Subcutaneous abdominal adipose tissue (tissue), 5 donors: Measurements from ENCODE around the gene NARF.

Experiments
- H3K27ac ChIP-seq: one replicate; pipeline ENCODE4 v1.7.0; 2013; ENCODE audit warnings: low read depth, mild to moderate bottlenecking, inconsistent platforms, low read length, moderate library complexity
- H3K27me3 ChIP-seq, 5 donors: one replicate each; pipeline ENCODE4 v1.7.0; 2013; ENCODE audit warnings: low read length in 5 of 5, inconsistent platforms in 1 of 5; ENCODE audit not compliant: control insufficient read depth in 5 of 5, insufficient read depth in 4 of 5
- H3K36me3 ChIP-seq, 5 donors: one replicate each; pipeline ENCODE4 v1.7.0; 2013; ENCODE audit warnings: low read length in 5 of 5; ENCODE audit not compliant: control insufficient read depth in 5 of 5, insufficient read depth in 5 of 5
- H3K4me1 ChIP-seq, 5 donors: one replicate each; pipeline ENCODE4 v1.7.0; 2013; ENCODE audit warnings: low read length in 5 of 5, mild to moderate bottlenecking in 3 of 5, moderate library complexity in 1 of 5; ENCODE audit not compliant: control insufficient read depth in 5 of 5, insufficient read depth in 5 of 5
- H3K4me3 ChIP-seq, 5 donors: one replicate each; pipeline ENCODE4 v1.7.0; 2013; ENCODE audit warnings: low read length in 5 of 5, low read depth in 1 of 5
- H3K9ac ChIP-seq, 5 donors: one replicate each; pipeline ENCODE4 v1.7.0; 2013; ENCODE audit warnings: low read length in 5 of 5, mild to moderate bottlenecking in 4 of 5, moderate library complexity in 3 of 5
- H3K9me3 ChIP-seq, 5 donors: one replicate each; pipeline ENCODE4 v1.7.0; 2013; ENCODE audit warnings: low read length in 5 of 5; ENCODE audit not compliant: control insufficient read depth in 5 of 5
- donor health status: healthy.
- donor health status: healthy.
- donor health status: healthy.
- donor health status: healthy.
- donor health status: healthy.

NARF gene

DNA sequence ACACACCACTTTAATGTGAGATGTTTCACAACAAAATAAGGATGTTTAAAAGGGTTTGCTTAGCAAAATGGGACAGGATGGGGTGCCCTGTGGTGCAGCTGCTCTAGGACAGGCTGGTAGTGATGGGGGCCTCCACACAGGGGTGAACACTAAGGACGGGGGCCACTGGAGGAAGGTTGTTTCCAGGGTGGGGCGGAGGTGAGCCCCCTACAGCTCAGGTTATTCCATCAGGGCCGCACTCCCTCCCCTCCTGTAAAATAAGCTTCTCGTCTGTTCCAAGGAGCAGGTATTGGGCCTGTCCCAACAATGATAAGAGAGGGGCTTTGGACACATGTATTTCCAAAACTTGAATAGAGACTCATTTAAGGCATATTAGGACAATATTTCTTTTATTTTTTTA is 42.3 kb upstream of the NARF start:
- no peaks in the 10 kb centered on the region for H3K9me3 ChIP-seq
- no peak overlapping the region for H3K27ac ChIP-seq
- no peaks in the 10 kb centered on the region for H3K27me3 ChIP-seq
- no peak overlapping the region for H3K9ac ChIP-seq
- no peak overlapping the region for H3K4me3 ChIP-seq
- peaks cover 0 to 9% (median 5%) of the 10 kb centered on the region in 5 donors for H3K36me3 ChIP-seq
- peaks cover 6 to 23% (median 20%) of the 10 kb centered on the region in 5 donors for H3K4me1 ChIP-seq

DNA sequence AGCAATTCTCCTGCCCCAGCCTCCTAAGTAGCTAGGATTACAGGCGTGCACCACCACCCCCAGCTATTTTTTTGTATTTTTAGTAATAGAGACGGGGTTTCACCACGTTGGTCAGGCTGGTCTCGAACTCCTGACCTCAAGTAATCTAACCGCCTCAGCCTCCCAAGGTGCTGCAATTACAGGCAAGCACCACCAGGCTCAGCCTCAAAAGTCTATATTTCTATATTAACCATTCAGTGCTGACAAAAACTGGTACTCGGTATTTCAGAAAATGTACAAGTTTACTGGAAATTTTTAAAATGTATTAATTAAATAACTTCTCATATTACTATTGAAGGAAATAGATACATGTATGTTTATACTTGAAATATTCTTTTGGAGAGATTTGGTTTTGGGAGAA is 41.8 kb upstream of the NARF start:
- no peak overlapping the region for H3K9ac ChIP-seq
- H3K4me3 ChIP-seq: no peak overlapping the region
- peaks cover 6 to 23% (median 20%) of the 10 kb centered on the region in 5 donors for H3K4me1 ChIP-seq
- H3K27me3 ChIP-seq: no peaks in the 10 kb centered on the region
- no peak overlapping the region for H3K27ac ChIP-seq
- peaks cover 0 to 8% (median 5%) of the 10 kb centered on the region in 5 donors for H3K36me3 ChIP-seq
- H3K9me3 ChIP-seq: no peaks in the 10 kb centered on the region

DNA sequence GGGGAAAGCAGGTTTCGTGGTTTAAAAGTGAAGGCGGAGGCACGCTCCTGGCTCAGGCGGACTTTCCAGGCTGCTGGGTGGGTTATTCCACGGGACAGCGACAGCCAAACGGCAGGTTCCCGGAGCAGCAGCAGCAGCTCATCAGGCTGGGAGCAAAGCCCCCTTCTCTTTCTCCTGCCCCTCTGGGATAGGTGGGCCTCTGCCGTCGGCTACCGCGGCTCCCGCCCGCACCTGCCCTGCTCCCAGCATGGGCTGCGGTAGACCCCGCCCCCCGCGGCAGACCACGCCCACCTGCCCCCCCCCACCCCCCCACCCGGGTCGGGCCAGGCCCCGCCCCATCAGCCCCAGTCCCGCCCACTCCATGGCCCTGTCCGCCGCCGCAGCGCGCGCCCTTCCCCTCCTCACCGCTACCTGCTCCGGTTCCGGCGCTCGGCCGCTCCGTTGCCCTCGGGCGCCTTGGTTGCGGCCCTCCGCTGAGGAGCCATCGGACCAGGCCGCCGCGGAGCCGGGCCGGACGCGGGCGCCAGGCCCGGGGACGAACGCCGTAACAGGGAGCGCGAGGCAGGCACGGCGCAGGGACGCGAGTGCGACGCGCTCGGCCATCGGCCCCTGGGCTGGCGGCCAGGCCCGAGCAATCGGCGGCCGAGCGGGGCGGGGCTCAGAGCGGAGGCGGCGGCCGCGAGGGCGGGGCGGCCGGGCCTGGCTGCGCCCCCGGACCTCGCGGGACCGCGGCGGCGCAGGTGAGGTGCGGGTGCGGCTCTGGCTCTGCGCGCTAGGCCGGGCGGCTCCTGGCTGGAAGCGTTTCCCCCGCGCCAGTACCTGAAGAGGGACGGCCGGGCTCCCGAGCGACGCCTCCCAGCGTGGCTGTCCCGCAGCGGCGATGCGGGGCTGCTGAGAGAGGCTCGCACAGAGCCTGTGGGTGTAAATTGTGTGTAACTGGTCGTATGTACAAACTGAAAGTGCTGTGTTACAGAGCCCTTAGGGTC is 40.2 kb upstream of the NARF start, which contains the start of the genes HEXD and OGFOD3:
HEXD (plus strand) TSS at position 347 of the 986 bp plus-strand sequence. CDS start 1,453 bp downstream, outside the sequence.
OGFOD3 (minus strand) TSS at position 586 of the 986 bp plus-strand sequence; CDS start at position 485, 101 bp downstream.
- peak within 1 kb of the TSS; percentile 63 to 90 (median 86) for H3K9ac ChIP-seq
- peaks cover 6 to 23% (median 20%) of the 10 kb centered on the region in 5 donors for H3K4me1 ChIP-seq
- H3K4me3 ChIP-seq: peak within 1 kb of the TSS; percentile 83 to 95 (median 87)
- peak within 1 kb of the TSS; percentile 60 for H3K27ac ChIP-seq
- peaks cover 0 to 3% (median 3%) of the 10 kb centered on the region in 5 donors for H3K36me3 ChIP-seq
- H3K27me3 ChIP-seq: no peaks in the 10 kb centered on the region
- peaks cover 0 to 8% (median 6%) of the 10 kb centered on the region in 5 donors for H3K9me3 ChIP-seq

DNA sequence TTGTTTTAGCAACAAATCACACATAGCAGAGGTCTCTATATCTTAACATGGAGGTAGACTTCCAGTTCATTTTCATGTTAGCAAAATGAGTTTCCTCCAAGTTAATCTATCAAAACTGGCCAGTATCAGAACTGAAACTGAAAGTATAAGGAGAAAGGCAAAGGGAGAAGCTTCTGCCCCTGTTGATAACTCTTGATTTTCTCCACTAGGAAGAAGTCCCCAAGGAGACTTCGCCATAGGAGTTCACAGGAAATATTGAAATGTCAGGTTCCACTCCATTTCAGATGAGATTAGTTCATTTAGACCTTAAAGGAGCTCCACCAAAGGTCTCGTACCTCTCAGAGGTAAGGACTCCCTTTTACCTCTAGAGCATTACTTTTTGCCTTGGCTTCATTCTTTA is 39.0 kb upstream of the NARF start:
- Histone ChIP-seq H3K27ac (no peak overlapping the region), H3K4me1 (peaks cover 6 to 28% (median 25%) of the 10 kb centered on the region in 5 donors), H3K4me3 (peak overlapping the region in 4 of 5 donors; percentile 44 to 95 (median 86)), H3K9ac (peak overlapping the region in 4 of 5 donors; percentile 85 to 90 (median 88)), H3K36me3 (peaks cover 0 to 3% (median 2%) of the 10 kb centered on the region in 5 donors), H3K9me3 (peaks cover 0 to 8% (median 7%) of the 10 kb centered on the region in 5 donors), H3K27me3 (no peaks in the 10 kb centered on the region)

DNA sequence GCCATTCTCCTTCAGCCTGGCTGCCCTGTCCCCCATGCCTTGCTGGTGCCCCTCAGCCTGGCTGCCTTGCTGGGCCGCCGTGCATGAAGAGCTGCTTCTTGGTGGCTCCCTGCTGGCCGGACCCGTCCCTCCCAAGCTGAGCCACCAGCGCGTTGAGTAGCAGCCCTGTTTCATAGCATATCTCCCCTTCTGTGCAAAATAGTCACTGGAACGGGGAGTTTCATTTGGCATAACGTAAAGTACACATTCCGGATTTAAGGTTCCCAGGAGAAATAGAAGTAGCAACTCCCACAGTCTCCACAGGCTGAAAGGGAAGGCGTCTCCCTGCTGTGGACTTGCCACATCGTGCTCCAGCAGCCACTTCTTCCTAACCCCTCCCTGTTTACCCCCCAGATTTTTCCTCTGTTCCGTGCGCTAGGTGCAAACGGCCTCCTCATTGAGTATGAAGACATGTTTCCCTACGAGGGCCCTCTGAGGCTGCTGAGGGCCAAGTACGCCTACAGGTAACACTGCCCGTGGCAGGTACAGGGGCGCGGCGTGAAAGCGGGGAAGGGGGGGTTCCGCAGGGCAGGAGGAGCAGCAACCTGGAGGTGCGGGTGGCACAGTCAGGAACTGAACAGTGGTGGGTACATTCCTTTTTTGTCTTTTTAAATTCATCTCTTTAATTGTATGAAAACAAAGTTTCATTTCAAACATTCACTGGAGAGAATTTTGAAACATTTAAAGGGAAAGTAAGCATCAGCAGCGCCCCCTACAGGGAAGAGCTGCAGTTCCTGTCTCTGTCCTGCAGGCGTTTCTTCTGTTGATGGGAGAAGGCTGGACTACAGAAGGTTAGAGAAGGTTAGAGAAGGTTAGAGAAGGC is 34.3 kb upstream of the NARF start:
- Histone ChIP-seq H3K9me3 (peaks cover 0 to 8% (median 7%) of the 10 kb centered on the region in 5 donors), H3K36me3 (peaks cover 0 to 6% (median 3%) of the 10 kb centered on the region in 5 donors), H3K4me1 (peaks cover 2 to 18% (median 13%) of the 10 kb centered on the region in 5 donors), H3K9ac (no peak overlapping the region), H3K4me3 (peak overlapping the region in 3 of 5 donors; percentile 46 to 56 (median 52)), H3K27ac (no peak overlapping the region), H3K27me3 (no peaks in the 10 kb centered on the region)

DNA sequence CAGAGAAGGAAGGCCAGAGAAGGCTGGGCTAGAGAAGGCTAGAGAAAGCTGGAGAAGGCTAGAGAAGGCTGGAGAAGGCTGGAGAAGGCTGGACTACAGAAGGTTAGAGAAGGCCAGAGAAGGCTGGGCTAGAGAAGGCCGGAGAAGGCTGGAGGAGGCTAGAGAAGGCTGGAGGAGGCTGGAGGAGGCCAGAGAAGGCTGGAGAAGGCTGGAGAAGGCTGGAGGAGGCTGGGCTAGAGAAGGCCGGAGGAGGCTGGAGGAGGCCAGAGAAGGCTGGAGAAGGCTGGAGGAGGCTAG is 33.7 kb upstream of the NARF start:
- Histone ChIP-seq H3K9ac (no peak overlapping the region), H3K4me3 (no peak overlapping the region), H3K36me3 (peaks cover 0 to 11% (median 4%) of the 10 kb centered on the region in 5 donors), H3K4me1 (peaks cover 2 to 13% (median 12%) of the 10 kb centered on the region in 5 donors), H3K9me3 (peaks cover 0 to 8% (median 7%) of the 10 kb centered on the region in 5 donors), H3K27ac (no peak overlapping the region), H3K27me3 (no peaks in the 10 kb centered on the region)

DNA sequence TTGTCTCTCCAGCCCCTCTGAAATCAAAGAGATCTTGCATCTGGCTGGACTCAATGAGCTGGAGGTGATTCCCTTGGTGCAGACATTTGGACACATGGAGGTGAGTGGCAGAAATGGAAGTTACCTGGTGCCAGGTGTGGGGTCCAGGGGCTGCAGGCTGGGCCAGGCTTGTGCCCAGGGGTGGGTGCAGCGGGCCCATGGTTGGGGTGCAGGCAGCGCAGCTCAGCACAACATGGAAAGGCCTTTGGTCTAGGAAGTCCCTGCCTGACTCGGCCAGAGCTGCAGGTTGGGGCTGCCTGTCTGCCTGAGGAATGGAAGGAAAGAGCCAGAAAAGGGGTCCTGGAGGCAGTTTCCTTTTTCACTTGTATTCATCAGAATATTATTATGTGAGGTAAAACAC is 30.0 kb upstream of the NARF start:
- peaks cover 0 to 13% (median 12%) of the 10 kb centered on the region in 5 donors for H3K36me3 ChIP-seq
- H3K9ac ChIP-seq: no peak overlapping the region
- H3K4me1 ChIP-seq: peaks cover 2 to 13% (median 11%) of the 10 kb centered on the region in 5 donors
- H3K4me3 ChIP-seq: no peak overlapping the region
- H3K9me3 ChIP-seq: no peaks in the 10 kb centered on the region
- no peak overlapping the region for H3K27ac ChIP-seq
- H3K27me3 ChIP-seq: no peaks in the 10 kb centered on the region

DNA sequence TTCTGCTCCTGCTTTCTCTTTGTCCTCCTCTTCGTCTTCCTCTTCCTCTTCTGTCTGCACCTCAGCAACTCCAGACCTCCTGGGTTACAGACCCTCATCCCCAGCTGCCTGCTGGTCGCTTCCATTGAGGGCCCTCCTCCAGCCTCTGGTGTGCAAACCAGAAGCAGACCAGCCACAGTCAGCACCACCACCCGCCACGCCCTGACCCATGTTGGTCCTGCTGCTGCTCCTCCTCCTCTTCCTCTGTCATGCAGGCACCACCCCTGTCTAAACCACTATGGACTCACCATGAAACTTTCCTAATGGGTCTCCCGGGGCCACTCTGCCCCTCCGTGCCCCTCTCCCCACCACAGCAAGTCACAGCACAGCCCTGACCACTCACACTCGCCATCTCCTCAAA is 28.7 kb upstream of the NARF start:
- Histone ChIP-seq H3K4me3 (no peak overlapping the region), H3K9ac (no peak overlapping the region), H3K36me3 (peaks cover 0 to 20% (median 12%) of the 10 kb centered on the region in 5 donors), H3K4me1 (peaks cover 0 to 2% (median 1%) of the 10 kb centered on the region in 5 donors), H3K27ac (no peak overlapping the region), H3K27me3 (no peaks in the 10 kb centered on the region), H3K9me3 (no peaks in the 10 kb centered on the region)

DNA sequence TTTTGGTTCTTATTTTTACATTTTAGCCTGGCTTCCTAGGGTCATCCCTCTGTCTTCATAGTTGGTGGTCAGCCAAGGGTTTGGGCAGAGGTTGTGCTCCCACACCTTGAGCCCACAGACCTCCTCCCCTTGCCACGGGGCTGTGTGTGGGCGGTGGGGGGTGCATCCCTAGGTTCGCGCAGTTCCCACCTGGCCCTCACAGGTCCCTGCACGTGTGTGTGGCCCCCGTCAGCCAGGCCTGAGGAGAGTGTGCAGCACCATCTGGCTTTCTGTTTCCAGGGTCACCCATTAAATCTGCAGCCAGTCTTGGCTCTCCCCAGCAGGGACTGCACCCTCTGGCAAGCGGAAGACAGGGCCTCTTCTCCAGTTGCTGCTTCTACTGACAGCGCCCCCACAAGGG is 26.5 kb upstream of the NARF start:
- no peak overlapping the region for H3K9ac ChIP-seq
- no peaks in the 10 kb centered on the region for H3K4me1 ChIP-seq
- peaks cover 0 to 39% (median 26%) of the 10 kb centered on the region in 5 donors for H3K36me3 ChIP-seq
- no peak overlapping the region for H3K4me3 ChIP-seq
- no peaks in the 10 kb centered on the region for H3K27me3 ChIP-seq
- no peak overlapping the region for H3K27ac ChIP-seq
- H3K9me3 ChIP-seq: no peaks in the 10 kb centered on the region
